CD4-positive, alpha-beta T cell treated with Interferon alpha-2 for 1 hour (primary cell): ENCODE measurements around the gene NFYA.
"Not testable (repeated sequence)": the region's sequence is repeated elsewhere in the genome, so short reads cannot be mapped to it uniquely, and the experiment has no call there.

Experiments used
- DNase-seq, 2 donors: peaks; one replicate each; pipeline ENCODE4 v3.0.0-alpha.2; 2020 to 2022

NFYA gene

DNA sequence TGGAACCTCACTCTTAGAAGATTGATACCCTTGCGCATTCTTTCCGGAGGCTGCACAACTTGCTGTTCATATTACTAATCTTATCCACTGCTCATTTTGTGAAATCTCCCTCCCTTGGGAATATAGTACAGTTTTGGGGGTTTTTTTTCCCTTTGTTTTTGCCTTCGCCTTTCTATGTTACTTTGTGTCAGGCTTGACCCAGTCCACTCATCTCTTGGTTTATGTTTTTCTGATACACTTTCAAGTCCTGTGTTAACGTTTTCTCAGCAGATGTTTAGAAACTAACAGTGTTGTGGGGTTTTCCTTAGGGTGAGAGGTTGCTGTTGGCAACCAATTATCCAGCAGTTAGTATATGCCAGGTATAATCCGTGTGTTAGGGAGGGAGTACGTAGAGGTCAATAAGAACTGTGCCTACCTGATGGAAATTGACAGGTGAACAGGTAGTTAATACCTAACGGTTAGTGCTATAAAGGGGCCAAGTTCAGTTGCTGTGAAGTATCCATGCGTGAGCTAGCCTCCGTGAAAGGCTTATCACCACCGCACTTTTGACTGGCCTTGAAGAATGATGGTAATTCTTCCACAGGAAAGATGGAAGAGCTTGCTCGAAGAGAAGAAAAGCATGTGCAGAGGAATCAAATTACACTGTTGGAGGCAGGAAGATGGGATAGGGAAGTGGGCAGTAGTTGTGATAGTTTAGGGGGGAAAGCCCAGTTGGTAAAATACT is 1.4 kb downstream of the NFYA start:
- DNase-seq: peak in 1 of 2 donors; percentile 62

DNA sequence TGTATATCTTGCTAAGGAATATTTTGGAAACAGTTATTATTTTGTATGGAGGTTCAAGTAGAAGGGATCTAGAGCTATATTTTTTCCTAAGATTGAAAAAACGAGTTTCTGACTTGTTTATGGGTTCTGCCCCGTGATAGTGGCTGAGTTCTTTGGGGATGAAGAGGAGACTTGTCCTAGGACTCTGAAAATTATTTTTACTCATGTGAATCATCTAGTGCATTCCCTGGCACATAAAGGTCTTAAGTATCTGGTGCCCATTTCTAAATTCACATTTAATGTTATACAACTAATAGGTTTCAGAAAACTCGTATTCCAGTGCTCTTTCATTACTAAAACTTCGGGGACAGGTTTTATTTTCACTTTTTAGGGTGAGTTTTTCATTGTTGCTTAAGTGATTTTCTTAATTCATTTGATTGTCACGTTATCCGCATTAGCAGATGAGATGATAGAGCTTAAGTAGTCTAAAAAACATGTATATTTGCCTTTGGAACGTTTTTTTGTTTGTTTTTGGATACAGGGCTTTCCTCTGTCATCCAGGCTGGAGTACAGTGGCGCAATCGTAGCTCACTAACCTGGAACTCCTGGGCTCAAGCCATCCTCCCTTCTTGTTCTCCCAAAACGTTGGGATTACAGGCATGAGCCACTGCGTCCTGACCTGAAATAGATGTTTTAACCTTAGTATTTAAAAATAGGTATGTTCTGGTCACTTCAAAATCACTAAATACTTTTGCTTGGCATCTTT is 2.1 kb downstream of the NFYA start:
- DNase-seq: no peak

DNA sequence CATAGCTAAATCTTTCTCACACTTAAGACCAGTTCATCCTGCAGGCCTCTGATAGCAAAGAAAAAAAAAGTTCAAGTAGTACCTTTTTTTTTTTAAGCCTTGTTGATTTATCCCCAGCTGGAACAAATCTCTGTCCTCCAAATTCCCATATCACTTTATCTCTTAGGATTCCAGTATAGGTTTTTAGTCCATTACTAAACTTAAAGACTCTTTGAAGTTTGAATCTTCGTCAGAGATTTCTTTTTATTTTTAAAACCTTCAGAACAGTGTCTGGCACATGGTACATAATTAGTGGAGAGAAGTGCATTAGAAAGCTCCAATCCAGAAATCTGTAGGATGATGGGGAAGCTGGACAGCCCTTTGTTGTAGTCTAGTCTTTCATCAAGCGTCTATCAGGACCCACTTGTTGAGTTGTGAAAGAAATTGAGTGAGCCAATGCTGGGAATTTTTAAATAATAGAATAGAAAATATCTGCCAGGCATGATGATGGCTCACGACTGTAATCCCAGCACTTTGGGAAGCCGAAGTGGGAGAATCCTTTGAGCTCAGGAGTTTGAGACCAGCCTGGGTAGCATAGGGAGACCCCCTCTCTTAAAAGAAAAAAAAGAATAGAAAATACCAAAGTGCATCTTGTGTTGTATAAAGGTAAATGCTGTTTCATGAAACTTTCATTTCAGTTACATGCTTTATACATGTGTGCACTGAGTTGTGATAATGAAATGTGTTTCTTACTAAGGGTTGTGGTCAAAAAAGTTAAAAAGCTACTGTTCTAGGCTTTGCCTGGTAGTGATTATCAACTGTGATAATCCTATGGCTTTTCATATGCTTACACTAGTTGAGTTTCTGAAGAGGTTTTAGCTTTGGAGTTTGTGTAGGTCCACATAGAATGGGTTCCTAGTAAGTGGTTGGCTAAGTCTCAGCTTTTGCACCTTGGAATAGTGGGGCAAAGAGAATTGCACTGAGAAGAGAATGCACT is 3.2 kb downstream of the NFYA start:
- DNase-seq: no peak

DNA sequence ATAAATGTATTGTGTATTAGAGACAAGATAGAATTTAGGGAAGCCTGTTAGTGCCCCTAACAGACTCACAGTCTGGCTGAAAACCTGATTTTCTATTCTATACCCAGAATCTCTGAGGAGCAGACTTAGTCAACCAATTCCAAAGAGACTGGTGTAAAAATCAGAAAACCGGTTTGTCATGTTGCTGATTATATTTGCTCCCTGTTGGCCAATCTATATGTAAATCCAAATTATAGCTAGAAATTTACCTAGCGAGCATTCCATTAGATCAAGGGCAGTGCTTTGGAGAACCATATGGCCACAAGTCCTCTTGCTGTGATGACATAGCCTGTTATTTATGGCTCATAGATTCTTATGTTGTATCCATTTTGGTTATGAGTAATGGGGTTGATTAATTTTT is 4.8 kb downstream of the NFYA start:
- DNase-seq: no peak

DNA sequence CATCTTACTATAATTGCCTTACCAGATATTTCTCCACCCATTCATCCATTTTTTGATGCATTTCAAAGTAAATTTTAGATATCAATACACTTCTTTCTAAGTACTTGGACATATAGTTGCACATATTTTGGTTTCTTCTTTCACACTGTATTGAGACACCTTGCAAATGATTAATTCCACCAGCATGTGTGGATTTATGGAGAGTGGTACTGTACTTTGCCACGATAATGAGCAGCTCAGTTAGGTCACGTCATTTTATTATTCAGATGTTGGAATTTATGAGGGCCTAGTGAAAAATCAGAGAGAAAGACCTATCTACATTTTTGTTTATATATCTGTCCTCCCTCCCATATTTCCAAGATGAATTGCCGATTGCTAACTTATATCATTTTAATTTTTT is 5.3 kb downstream of the NFYA start:
- no peak for DNase-seq

DNA sequence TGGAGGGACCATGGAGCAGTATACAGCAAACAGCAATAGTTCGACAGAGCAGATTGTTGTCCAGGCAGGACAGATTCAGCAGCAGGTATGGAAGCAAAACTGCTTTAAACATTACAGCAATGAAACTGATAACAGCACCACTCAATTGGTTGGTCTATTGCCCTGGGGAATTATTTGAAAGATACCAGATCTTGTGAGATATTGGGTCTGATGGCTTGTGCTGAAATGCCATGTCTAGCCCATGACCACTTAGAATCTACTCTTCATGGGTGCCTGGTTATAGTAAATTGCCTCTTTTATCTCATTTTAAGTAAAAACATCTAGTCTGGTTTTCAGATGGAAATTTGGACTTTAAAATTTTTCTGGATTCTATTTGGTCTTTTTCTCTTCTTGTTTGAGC is 6.3 kb downstream of the NFYA start:
- DNase-seq: no peak

DNA sequence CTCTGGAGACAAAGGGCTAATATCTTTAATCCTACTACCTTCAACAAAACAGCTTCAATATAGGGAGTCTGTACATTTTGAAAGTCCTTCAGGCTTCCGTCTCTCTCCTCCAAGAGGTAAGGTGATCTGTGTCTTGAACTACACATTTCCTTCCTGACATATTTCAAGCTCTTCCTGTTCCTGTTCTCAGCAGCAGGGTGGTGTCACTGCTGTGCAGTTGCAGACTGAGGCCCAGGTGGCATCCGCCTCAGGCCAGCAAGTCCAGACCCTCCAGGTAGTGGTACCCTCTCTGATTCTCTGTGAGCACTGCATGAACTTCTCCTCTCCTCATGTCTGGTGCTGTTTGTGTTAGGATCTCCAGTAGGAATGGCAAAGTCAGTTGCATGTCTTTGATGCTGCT is 7.8 kb downstream of the NFYA start:
- DNase-seq: peak; percentile 10 to 53

DNA sequence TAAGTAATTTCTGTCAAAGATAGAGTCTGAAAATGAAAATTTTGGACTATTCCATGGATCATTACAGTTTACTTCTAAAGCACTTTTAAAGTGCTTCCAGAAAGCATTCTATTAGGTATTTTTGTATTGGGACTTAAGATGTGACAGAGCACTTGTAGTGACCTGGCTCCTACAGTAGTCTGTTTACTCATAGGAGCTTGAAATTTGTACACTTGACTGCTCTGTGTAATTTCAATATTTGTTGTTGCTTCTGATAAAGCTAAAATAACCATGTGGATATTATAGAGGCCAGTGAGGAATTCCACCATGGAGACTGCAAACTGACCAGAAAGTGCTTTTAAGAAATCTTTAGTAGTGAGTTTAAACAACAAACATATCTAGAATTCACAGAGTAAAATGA is 10.3 kb downstream of the NFYA start:
- DNase-seq: no peak

DNA sequence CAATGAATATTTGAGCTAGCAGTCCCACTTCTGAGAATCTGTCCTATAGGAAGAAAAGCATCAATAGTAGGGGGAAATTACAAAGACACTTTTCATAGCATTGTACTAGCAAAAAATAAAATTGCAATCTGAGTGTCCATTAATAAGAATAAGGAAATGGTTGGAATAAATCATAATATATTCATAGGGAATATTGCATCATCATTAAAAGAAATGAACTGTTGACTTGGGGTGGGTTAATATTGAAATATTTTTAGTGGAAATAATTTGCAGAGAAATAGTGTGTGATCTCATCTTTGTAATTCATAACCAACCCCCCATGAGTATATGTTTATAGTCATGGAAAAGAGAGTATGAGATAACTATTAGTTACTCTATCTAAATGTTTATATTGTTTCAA is 12.4 kb downstream of the NFYA start:
- no peak for DNase-seq

DNA sequence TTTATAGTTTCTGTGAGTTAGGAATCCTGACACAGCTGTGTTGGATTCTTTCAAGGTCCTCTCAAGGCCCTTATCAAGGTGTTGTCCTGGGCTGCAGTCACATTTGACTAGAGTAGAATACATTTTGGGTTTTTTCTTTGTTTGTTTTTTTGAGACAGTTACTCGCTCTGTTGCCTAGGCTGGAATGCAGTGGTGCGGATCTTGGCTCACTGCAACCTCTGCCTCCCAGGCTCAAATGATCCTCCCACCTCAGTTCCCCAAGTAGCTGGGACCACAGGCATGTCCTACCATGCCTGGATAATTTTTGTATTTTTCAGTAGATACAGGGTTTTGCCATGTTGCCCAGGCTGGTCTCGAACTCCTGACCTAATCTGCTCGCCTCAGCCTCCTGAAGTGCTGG is 15.7 kb downstream of the NFYA start:
- no peak for DNase-seq

DNA sequence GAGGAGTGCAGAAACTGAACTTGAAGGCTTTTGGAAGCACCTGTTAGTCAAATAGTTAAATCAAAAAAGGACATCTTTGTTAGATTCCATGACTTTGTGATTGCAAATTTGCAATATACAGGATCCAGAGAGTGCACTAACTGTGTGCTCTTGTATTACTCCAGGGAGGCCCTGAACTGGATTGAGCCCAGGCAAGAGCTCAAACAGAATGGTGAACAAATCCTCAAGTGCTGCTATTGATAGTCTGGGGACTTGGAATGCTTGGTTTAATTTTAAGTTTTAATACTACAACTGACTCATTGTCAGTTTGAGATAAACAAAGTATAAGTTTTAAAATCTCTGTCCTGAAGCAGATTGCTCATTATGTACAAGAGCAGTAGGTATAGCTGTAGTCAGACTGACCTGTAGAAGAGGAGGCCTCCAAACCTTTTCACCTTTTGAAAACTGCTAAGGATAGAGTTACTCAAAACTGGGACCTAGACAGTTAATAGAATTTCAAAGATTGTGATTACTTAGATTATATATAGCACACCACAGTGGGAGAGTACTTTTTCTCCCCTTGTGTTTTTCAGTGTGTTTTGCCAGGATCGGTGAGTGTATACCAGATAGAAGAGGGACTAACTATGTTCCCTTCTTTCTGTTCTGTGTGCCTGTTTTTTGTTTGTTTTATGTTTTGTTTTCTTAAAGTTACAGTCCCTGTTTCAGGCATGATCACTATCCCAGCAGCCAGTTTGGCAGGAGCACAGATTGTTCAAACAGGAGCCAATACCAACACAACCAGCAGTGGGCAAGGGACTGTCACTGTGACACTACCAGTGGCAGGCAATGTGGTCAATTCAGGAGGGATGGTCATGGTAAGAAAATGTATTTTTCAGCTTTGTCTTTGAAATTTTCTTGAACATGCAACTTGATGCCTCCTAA is 18.3 kb downstream of the NFYA start:
- DNase-seq: no peak

DNA sequence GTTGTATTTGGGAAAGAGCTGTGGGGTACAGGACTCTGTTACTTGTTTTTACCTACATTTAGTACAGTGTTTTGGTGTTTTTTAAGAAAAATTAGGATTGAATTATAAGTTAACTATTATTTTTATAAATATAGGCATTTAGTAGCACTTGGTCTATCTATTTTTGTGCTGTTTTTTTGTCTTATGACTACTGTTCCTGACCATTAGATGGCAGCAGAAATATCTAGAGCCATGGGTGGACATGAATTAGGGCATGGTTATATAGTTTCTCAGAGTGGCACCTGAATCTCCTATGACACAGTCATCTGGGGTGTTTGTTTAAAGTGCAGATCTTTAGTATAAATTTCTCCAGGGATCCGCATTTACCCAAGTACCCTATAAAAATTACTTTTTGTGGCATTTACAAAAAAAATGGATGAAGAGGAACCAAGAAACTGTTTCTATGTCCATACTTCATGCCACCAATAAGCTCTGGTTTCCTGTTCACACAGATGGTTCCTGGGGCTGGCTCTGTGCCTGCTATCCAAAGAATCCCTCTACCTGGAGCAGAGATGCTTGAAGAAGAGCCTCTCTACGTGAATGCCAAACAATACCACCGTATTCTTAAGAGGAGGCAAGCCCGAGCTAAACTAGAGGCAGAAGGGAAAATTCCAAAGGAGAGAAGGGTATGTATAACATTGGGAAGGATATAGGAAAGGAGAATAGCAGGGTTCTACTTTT is 19.8 kb downstream of the NFYA start:
- peak in 1 of 2 donors; percentile 25 for DNase-seq

DNA sequence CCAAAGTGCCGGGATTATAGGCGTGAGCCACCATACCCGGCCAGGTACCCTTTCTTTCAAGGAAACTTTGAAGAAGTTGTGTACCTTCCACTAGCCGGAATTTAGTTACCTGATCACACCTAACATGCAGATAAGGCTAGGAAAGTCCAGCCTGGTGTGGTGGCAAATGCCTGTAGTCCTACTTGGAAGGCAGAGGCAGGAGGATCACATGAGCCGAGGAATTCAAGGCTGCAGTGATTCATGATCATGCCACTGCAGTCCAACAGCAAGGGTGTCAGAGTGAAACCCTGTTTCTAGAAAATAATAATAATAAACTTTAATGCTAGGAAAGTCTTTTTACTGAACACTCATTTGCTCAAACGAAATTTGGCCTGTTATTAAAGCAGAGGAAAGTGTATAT is 21.0 kb downstream of the NFYA start:
- no peak for DNase-seq

DNA sequence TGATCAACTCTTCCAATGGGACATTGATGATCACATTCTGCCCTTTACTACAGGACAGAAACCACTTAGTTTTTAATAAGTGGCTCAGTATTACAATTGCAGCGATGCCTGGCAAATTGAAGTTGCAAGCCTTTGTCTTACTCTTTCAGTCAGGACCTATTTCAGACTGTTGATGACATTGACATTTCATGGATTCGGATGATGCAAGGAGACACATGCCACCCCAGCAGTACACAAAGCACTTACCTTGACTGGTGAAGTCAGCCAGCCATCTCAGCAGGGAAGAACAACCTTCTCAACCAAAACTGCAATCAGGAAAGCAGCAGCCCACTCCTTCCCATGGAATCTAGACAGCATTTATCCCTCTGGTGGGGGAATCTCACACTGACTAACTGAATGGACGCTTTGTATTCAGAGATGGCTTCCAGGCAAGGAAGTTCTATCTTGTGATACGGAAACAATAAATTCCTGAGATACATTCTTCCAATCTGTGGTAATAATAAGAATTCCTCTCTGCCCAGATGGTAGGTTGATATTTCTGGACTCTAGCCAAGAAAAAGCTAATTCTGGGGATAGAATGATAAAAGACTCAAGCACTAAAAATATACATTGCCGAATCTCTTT is 24.8 kb downstream of the NFYA start:
- DNase-seq: no peak

DNA sequence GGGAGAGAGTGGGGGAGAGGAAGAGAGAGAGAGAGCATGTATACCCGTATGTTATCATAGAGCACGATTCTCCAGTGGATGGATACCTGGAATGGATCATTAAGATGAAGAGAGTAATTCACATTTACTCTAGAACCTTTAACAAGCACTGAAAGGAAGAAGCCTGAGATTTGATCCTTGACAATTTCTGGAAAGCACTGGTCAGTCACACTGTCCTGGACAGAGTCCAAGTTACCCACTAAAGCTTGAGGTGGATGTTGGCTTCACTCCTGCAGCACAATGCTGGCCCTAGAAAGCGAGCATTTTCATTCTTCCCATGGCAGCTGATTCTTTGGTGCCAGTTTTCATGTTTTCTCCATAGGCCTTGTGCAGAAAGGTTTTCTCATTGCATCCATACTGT is 25.6 kb downstream of the NFYA start:
- no peak for DNase-seq

DNA sequence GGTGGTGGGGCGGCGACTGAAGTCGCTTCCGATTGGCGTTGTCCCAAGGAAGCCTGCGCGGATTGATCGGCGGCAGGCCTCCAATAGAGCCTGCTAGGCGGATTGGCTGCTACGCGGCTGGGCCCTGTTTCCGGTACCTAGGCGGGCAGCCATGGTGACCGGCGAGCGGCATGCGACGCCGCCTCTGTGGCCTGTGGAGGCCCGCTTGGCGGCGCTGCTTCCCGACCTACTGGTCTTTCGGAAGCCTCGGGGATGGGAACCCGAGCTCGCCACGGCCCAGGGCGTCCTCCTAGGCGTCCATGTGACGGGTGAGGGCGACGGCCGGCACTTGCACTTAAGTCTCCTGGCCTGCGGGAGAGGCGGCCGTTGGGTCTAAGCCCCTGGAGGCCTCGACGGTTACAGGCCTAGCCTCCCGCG is 28.1 kb downstream of the NFYA start:
- no peak for DNase-seq

DNA sequence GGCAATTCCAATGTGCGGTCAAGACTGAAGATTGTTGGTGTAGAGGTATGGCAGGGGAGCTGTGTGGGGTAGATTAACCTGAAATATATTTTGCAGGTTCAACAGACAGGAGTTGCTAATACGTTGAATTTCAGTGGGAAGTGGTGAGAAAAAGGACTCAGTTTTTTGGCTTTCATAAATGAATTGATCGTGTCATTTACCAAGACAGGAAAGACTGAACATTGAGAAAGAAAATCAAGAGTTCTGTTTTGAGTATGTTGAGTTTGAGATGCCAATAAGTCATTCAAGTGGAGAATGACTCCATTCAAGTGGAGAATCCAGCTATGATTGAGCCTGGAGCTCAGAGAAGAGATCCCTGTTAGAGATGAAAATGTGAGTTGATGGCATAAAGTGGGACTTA is 31.1 kb downstream of the NFYA start:
- no peak for DNase-seq

DNA sequence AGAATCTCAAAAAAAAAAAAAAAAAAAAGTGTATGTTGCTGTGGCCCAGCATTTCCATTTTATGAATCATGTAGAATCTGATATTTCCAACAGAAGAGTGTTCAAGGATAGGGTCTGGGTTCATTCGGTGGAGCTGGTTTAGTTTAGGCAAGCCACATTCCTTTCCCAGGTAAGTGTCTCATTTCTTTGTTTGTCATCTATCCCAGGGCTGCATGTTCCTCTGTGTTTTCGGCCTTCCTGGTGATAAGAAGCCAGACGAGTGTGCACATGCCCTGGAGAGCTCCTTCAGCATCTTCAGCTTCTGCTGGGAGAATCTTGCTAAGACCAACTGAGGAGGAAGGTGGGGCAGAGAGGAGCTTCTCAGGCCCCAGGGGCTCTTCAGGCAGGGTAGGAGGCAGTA is 38.2 kb downstream of the NFYA start:
- DNase-seq: no peak

DNA sequence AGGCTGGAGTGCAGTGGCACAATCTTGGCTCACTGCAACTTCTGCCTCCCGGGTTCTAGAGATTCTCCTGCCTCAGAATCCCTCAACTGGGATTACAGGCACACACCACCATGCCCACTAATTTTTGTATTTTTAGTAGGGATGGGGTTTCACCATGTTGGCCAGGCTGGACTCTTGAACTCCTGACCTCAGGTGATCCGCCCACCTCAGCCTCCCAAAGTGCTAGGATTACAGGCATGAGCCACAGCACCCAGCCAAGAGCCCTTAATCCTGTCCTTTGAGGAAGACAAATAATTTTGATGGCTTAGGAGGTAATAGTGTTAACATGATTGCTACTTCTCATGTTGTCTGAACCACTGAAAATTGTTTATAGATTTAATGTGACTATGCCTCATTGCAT is 42.3 kb downstream of the NFYA start:
- DNase-seq: not testable (repeated sequence)

DNA sequence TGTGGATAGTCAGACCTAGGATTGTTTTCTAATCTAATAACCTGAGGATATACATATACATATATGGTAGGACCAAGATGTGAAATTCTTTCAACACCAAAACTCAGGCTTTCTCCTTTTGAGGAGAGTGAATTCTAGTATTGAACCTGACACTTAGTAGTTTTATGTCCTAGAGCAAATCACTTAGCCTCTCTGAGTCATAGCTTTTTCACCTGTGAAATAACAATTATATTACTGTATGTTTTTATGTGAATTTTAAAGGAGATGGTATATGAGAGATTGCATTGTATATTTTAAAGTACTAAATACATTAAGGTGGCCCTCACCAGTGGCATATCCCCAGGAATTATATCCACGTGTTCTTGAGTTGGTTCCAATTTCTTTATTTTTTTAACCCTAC is 46.7 kb downstream of the NFYA start:
- DNase-seq: no peak

DNA sequence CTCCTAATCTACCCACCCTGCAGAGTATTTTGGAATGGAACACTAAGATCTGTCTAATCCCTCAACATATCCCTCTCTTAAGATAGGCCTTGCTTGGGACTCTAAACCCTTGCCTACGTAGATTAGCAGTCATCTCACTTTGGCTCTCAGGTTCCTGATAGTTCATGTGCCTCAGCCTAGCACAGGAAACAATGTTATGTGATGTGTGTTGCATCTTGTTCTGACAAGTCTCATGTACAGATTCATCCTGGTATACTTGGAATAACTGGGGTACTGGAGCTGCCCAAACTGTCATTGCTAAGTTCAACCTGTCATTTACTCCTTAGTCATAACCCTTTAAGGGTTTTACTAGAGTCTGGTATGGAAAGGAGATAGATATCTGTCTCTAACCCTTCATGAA is 47.3 kb downstream of the NFYA start:
- DNase-seq: no peak
